HG03025 (cell line): Measurements from ENCODE around the gene SMPD3.

Experiments
- ATAC-seq: cut with Tn5 transposase; IDR thresholded peaks from one replicate; pipeline ENCODE4 v1.9.1; 2021; ENCODE audit warnings: mild to moderate bottlenecking, moderate library complexity; ENCODE audit not compliant: unreplicated experiment, low FRiP score

The SMPD3 gene

DNA sequence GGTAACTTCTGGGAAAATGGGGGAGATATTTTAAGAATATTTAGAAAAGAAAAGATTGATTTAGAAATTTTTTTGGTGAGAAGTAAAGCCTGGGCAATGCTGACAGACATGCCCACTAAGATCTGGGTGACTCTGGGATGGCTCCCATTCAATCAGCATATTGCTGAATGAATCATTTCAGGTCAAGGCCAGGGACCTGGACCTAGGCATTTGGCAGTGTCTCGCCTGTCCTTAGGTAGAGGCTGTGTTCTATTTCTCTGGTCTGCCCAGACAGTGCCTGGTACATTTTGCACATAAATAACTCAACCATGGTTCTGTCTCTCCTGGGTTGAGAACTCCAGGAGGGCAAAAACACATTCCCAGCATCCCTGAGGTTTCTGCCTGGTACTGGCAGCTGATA lies 39.9 kb downstream of the SMPD3 start:
- no peak for ATAC-seq

DNA sequence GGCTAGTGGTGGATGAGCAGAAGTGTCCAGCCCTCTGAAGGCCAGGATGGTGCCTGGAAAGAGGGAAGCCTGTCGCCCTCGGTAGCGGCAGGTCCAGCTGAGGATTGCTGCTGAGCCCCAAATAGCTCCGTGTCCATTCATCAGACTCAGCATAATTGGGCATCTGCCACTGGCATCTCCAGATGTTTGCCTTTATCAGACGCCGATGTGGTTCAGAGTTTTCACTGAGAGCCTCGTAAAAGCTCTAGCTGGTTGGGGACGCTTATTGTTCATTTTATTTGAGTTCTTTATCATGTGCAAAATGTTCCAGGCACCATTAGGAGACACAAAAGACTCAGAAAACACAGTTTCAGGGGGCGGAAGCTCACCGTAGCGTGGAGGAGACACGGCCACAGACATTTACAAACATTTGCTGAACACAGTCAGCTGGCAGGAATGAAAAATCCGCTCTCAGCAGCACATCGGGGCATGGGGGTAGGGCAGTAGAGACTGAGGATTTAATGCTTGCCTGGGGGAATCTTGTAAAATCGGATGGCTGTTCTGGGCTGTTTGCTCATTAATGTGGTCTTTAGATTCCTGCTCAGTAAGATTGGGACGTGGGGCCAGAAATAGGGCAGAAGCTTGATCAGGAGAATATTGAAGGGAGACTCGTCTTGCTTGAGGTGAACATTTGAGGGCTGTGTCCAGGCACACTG lies 41.7 kb downstream of the SMPD3 start:
- ATAC-seq: no peak

GRCh38 chr16:68404736-68405345 lies 43.5 kb downstream of the SMPD3 start:
- no peak for ATAC-seq

GRCh38 chr16:68403704-68404103 lies 44.6 kb downstream of the SMPD3 start:
- no peak for ATAC-seq

DNA sequence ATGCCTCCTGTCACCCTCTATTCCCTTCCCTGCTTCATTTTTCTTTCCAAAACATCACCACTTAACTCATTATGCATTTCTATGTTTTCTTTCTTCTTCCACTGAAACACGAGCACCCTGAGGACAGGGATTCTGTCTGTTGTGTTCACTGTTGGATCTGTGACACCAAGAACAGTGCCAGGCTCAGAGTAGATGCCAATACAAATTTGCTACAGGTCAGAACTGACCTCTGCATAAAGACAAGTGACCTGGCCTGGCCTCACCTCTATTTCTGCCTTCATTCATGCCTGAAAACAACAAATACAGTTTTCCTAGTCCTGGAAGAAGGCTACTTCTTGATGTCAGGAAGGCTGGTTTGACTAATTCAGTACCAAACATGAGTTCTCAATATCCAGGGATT lies 45.1 kb downstream of the SMPD3 start:
- ATAC-seq: no peak

DNA sequence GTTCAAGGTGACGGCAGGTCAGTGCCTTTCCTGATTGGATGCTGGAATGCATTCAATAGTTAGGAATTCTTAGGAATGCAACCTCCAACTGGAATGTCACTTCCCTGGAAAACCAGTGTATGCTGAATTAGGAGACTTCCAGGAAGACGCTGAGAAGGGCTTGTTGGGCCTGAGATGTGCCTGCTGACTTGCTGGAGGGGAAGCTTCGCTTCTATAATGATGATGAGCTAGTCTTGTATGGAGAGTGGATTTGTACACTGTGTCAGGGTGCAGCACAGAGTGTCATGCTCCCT lies 45.6 kb downstream of the SMPD3 start:
- ATAC-seq: no peak

DNA sequence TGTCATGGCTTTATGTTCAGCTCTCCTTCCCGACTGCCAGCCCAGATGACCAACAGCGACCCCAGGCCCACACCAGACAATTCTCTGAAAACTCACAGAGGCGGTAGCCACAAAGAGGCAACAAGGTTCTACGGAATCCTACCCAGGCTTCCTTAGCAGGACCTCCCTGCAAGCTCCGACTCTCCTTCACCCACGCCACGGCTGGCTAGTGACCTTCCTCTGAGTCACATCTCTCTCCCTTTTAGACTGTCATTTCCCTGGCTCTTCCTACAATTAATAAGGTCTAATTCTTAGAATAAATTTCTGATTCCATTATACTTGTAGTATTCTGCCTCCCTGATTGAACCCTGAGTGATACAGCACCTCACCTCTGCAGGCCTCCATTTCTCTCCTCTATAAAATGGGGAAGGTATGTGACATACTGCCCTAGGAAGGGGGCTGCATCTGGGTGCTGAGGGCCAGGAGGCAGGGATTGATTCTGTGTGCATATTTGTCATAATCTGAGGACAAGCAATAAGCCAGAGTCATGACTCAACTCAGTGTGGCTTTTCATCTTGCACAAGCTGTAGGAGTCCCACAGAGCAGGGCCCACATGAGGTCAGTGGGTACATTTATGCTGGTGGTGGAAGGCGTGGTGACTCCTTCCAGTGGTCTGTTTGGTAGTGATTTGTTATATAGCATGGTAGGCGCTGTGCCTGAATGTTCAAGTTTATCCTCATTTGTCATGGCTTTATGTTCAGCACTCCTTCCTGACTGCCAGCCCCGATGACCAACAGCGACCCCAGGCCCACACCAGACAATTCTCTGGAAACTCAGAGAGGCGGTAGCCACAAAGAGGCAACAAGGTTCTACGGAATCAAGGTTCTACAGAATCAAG lies 46.2 kb downstream of the SMPD3 start:
- ATAC-seq: no peak

GRCh38 chr16:68400924-68401460 lies 47.3 kb downstream of the SMPD3 start:
- ATAC-seq: no peak

DNA sequence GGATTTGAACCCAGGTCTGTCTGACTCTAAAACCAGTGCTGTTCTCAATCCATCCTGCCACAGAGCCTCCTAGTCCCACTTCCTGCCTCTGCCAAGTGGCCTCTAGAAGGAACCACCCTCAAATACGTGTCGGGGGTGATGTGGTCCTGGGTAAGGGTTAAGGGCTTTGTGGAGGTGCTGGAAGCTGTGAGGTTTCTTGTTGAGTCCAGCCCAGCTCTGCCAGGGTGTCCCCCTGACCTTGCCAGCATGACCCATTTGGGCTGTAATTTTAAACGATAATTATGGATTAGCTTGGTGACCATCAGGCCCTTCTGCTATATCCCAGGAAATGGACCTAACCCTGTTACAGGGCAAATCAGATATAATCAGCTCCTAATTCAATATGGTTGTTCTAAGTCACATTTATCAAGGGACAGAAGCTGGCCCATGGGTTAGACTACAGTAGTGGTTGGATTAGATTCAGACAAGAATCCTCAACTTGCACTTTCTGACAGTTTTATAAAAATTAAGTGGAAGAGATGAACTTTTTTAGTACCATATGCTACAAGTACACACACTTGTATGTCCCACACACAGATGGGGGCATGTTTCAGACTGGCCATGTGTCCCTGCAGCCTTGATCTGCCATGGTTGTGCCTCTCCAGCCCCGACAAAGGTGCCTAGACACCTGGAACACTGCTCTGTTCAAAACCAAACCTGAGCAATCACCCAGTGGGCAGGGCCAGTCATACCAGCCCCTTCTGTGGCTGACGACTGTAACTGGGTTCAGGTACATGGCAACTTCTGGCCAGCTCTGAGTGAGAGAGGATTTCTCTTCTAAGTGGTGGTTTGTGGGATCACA lies 48.0 kb downstream of the SMPD3 start:
- no peak for ATAC-seq

DNA sequence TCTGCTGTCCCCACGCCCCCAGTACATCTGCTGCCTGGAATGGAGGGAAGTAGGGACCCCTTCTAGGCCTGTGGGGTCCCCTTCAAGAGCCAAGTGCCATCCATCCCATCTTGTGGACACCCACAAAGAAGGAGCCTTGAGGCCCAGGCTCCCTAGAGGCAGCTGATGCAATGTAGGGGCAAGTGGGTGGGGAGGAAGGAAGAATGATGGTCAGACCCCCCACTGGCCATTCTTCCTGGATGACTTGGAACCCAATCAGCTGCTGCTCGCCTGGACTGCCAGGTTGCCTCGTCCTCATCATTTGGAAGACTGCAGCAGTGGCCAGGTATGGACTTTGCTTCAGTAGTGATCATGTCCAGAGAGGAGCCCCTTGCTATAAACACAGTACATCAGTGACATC lies 48.9 kb downstream of the SMPD3 start:
- ATAC-seq: no peak

DNA sequence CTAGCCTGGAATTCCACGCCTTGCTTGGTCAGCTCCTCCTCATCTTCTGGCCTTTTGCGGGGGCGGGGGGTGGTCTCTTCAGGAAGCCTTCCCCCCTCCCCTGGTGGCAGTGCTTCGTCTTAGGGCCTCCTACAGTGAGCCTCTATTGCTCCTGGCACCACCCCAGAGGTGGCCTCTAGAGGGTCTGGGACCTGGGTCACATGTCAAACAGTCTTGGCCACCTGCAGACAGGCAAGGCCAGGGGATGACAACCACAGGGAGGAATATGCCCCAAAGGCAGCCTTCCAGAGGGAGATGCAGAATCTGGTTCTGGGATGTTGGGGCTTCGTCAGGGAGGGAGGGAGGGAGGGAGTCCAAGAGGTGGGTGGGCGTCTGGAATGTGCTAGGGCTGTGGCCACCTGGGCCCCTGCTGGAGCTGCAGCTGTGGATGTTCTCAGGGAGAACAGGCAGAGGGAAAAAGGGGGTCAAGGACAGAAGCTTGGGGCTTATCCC lies 50.6 kb downstream of the SMPD3 start:
- no peak for ATAC-seq

DNA sequence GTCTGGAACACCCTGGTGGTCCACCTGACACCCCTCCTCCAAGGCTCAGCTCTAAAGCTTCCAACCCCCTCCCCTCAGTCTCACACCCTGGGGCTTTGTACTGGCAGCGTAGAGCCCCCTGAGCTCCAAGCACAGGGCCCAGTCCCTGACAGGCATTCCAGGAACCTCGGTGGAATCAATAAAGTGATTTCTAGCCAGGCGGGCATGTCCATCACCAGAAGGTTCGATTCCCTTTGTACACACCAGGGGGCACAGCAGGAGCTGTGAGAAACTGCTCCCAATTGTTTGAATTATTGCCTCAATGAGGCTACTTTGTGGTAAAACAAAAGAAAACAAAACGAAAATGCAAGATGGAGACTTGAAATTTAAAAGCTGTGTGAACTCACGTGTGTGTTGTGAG lies 51.8 kb downstream of the SMPD3 start:
- no peak for ATAC-seq

GRCh38 chr16:68395815-68396214 lies 52.5 kb downstream of the SMPD3 start:
- ATAC-seq: no peak

- no peak for ATAC-seq
Measured at GRCh38 chr16:68395167-68395786, 53.0 kb downstream of the SMPD3 start.

DNA sequence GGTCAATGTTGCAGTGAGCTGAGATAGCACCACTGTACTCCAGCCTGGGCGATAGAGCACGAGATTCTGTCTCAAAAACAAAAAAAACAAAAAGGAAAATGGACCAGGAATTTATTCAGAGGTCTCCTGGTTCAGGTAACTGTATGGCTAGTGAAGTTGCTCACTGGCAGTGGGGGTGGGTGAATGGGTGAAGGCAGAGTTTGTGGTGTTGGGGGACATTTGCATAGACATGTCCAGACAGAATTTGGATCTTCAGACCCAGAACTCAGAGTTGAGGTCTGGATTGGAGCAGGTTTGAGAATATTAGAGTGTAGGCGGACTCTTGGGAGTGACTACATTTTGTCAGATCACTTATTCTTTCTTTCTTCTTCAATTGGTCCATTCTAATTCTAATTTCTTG lies 55.0 kb downstream of the SMPD3 start:
- ATAC-seq: no peak

GRCh38 chr16:68389750-68390371 lies 58.4 kb downstream of the SMPD3 start:
- ATAC-seq: no peak

DNA sequence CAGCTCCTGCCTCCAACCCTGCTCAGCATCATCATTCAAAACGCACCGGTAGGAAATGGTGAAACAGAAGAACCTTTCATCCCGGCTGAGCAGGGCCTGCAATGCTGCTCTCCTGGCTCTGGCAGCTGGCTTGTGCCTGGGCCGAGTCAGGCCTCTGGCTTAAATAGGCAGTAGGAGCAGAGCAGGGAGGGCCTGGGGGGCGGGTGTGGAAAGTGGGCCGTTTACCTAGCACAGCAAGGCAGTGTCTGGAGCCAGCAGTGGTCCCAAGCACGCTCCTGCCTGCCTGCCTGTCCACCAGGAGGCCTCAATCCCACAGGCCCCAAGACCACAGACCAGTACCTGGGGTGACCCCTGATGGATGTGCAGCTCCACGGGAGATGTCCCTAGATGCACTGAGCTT lies 59.3 kb downstream of the SMPD3 start:
- ATAC-seq: no peak

- no peak for ATAC-seq
Measured at GRCh38 chr16:68388124-68388523, 60.2 kb downstream of the SMPD3 start.

GRCh38 chr16:68387301-68387700 lies 61.0 kb downstream of the SMPD3 start:
- no peak for ATAC-seq

GRCh38 chr16:68386628-68387027 lies 61.7 kb downstream of the SMPD3 start:
- ATAC-seq: no peak
